ENCODE results near the gene AUTS2. TPM values are rescaled to one million over a fixed set of nuclear protein-coding genes. Genes with fewer than 3 reads are reported as not detected.

The AUTS2 gene
- total and polyA plus RNA-seq, 9 of the 15 experiments (the other 6 are each of a cell fraction or from before 2014, with no cell fraction given), result 0.58 TPM; not detected in 8

- no peak for TF ChIP-seq SNAPC5 (CRISPR knock-in tag; IDR thresholded peaks at IDR 0.05)
- TF ChIP-seq KAT2B (IDR thresholded peaks at IDR 0.05; ENCODE audit: low read depth, low read length), result no peak
- TF ChIP-seq CBX2 (IDR thresholded peaks at IDR 0.05; ENCODE audit: insufficient read depth, low read length, poor library complexity, severe bottlenecking), result no peak
- no peak for TF ChIP-seq IRF1 (CRISPR knock-in tag; IDR thresholded peaks at IDR 0.05; ENCODE audit: borderline replicate concordance)
- TF ChIP-seq MBD2 (IDR thresholded peaks at IDR 0.05; ENCODE audit: borderline replicate concordance, low read depth), result no peak
- no peak for TF ChIP-seq CSDE1 (IDR thresholded peaks at IDR 0.05)
- no peak for TF ChIP-seq ZNF57 (CRISPR knock-in tag; IDR thresholded peaks at IDR 0.05)
- TF ChIP-seq ZNF165 (CRISPR knock-in tag; IDR thresholded peaks at IDR 0.05; ENCODE audit: borderline replicate concordance), result no peak
These were observed 1001.3 kb downstream of the AUTS2 start (continued) for GRCh38 chr7:70599446-70600190.

GRCh38 chr7:70600993-70601392, 1002.7 kb downstream of the AUTS2 start:
- ChIA-PET CTCF (ENCODE audit: low intra/inter-chr PET ratio) (no interaction called here), POLR2A (no interaction called here)
- 0% methylated on average over 1 of the region's 1 CpG for WGBS (ENCODE audit: insufficient coverage, low coverage, missing lambda C conversion rate)
- in situ Hi-C loops (cut with MboI), result no loop called here
- no peak for ATAC-seq
- Histone ChIP-seq H3K36me3 (ENCODE audit: control insufficient read depth, insufficient read depth, low read length) (no peaks in the 10 kb centered on the region), H3K9me1 (ENCODE audit: control insufficient read depth, insufficient read depth, low read length) (no peaks in the 10 kb centered on the region), H2AFZ (ENCODE audit: low read depth, low read length) (no peak overlapping the region), H3K27ac (ENCODE audit: extremely low read depth, low read depth, low read length) (no peak overlapping the region), H3K9me3 (replicated peaks; ENCODE audit: control insufficient read depth, insufficient read depth, low read depth, low read length) (no peaks in the 10 kb centered on the region), H3K4me1 (replicated peaks in 1 of 2; ENCODE audit: control insufficient read depth in 2 of 2, insufficient read depth in 2 of 2, low read length in 2 of 2) (no peaks in the 10 kb centered on the region), H3K79me2 (ENCODE audit: control insufficient read depth, insufficient read depth, low read length) (no peaks in the 10 kb centered on the region), H3K9ac (ENCODE audit: insufficient read depth in 1 of 2, low read depth in 2 of 2, low read length in 2 of 2) (no peak overlapping the region), H3K4me2 (ENCODE audit: insufficient read depth, low read length) (no peak overlapping the region), H4K20me1 (replicated peaks; ENCODE audit: control insufficient read depth, insufficient read depth, low read length) (no peaks in the 10 kb centered on the region), H3K4me3 (no peak overlapping the region), H3K27me3 (ENCODE audit: control insufficient read depth in 2 of 2, insufficient read depth in 2 of 2, low read length in 2 of 2) (peaks cover 6 to 7% of the 10 kb centered on the region in 2 experiments; a peak in 3 of 5 replicates)
- no peak for DNase-seq (ENCODE audit: extremely low read depth in 1 of 4, low spot score in 3 of 4)
- no TSS peak for BruUV-seq (replicated peaks)
- intact Hi-C loops (cut with micrococcal nuclease), result no loop called here
- TF ChIP-seq CREB3 (tag; conservative IDR thresholded peaks at IDR 0.05; ENCODE audit: low read depth), result no peak
- no peak for FAIRE-seq
